ENCODE data around the gene B3GNT2.
A peak's percentile ranks its signal among the peaks of the same experiment; 100 is the strongest.

Gene B3GNT2

DNA sequence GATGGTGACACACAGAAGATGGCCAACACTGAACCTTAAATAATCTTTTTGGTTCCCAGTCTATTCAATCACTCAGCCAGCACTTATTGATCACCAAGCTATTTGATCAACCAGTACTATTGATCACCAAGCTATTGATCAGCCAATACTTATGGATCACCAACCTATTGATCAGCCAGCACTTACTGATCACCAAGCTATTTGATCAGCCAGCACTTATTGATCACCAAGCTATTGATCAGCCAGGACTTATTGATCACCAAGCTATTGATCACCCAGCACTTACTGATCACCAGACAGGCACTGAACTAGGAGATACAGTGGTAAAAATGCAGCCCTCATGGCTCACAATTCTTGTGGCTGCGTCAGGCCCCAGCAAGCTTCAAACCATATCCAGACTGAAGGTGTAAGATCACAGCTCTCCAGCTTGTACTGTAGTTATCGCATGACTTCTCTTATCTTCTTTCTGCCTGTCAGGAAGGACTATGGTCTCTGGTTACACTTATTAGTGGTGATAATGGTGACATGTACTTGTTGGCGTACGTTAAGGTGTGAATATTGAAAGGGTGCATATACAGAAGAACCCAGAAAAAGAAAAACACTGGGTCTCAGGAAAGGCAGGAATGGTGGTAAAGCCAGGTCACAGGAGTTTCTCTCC lies 18.4 kb upstream of the B3GNT2 start:
- DNase-seq: no peak
- Histone ChIP-seq H4K20me1 (ENCODE audit: insufficient read depth, low read length) (no peaks in the 10 kb centered on the region), H3K27me3 (ENCODE audit: insufficient read depth, low read length, poor library complexity) (no peaks in the 10 kb centered on the region), H3K4me1 (ENCODE audit: insufficient read depth, low read length) (peaks cover 3% of the 10 kb centered on the region; the same call in 1 of the 2 replicates), H3K36me3 (ENCODE audit: insufficient read depth, low read length) (no peaks in the 10 kb centered on the region), H3K9ac (ENCODE audit: low read depth, low read length) (no peak overlapping the region), H2AFZ (ENCODE audit: low read depth, low read length) (no peak overlapping the region), H3K4me3 (ENCODE audit: low read depth in 1 of 2, low read length in 2 of 2) (no peak overlapping the region), H3K4me2 (ENCODE audit: insufficient read depth, low read length) (no peak overlapping the region), H3K27ac (ENCODE audit: low read length) (no peak overlapping the region), H3K79me2 (ENCODE audit: insufficient read depth, low read length) (no peaks in the 10 kb centered on the region), H3K9me3 (ENCODE audit: insufficient read depth, low read length, severe bottlenecking) (no peaks in the 10 kb centered on the region)
- TF ChIP-seq, protein P1, sequence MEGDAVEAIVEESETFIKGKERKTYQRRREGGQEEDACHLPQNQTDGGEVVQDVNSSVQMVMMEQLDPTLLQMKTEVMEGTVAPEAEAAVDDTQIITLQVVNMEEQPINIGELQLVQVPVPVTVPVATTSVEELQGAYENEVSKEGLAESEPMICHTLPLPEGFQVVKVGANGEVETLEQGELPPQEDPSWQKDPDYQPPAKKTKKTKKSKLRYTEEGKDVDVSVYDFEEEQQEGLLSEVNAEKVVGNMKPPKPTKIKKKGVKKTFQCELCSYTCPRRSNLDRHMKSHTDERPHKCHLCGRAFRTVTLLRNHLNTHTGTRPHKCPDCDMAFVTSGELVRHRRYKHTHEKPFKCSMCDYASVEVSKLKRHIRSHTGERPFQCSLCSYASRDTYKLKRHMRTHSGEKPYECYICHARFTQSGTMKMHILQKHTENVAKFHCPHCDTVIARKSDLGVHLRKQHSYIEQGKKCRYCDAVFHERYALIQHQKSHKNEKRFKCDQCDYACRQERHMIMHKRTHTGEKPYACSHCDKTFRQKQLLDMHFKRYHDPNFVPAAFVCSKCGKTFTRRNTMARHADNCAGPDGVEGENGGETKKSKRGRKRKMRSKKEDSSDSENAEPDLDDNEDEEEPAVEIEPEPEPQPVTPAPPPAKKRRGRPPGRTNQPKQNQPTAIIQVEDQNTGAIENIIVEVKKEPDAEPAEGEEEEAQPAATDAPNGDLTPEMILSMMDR (IDR thresholded peaks at IDR 0.05; ENCODE audit: borderline replicate concordance, extremely low read depth, low read length, poor library complexity, severe bottlenecking): no peak
- no peak for TF ChIP-seq EZH2 (IDR thresholded peaks at IDR 0.05; ENCODE audit: borderline replicate concordance, low read depth, low read length, severe bottlenecking)
- no peak for ATAC-seq (ENCODE audit: insufficient read depth, low read depth)

DNA sequence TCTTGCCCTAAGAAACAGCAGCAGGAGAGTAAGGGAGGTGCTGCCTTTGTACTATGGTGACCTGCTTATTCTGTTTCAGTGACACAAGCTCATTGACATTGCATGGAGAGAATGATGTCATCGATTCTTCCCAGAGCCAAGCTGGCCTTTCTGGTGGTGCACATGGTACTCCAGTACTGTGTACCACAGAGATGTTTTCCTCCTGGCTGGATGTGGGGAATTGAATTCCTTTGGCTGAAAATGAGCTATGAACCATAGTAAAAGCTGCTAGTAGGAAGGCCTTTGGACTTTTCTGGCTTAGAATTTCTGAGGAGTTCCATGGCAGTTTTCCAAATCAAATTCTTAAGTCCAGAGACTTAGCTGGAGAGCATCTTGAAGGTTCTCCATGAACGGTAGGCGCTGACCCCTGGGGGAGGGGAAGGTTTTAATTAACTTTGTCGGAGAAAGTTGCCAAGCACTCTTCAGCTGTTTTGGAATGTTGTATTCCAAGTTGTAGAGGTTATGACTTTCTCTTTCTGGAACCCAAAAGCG lies 17.1 kb upstream of the B3GNT2 start:
- H3K79me2 ChIP-seq (ENCODE audit: insufficient read depth, low read length): no peaks in the 10 kb centered on the region
- TF ChIP-seq, protein P1 (IDR thresholded peaks at IDR 0.05; ENCODE audit: borderline replicate concordance, extremely low read depth, low read length, poor library complexity, severe bottlenecking): no peak
- no peak for TF ChIP-seq EZH2 (IDR thresholded peaks at IDR 0.05; ENCODE audit: borderline replicate concordance, low read depth, low read length, severe bottlenecking)
- no peaks in the 10 kb centered on the region for H3K9me3 ChIP-seq (ENCODE audit: insufficient read depth, low read length, severe bottlenecking)

DNA sequence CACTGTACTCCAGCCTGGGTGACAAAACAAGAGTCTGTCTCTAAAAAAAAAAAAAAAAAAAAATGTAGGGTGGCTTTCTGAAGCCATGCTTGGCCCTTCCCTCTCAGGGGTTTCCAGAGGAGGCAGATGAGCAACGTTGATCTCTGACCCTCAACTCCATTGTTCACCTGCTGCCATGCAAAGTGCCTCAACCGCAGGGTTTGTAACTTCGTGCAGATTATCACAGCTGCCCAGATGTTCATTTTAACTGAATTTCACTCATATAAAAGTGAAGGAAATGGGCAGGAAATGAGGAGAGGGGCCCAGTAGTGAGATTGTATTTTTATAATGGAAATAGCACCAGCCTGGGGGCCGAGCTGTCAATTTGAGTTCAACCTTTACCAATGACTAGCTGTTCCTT lies 14.9 kb upstream of the B3GNT2 start:
- Histone ChIP-seq H3K27me3 (ENCODE audit: insufficient read depth, low read length, poor library complexity) (no peaks in the 10 kb centered on the region), H2AFZ (ENCODE audit: low read depth, low read length) (no peak overlapping the region), H3K4me2 (ENCODE audit: insufficient read depth, low read length) (no peak overlapping the region), H3K4me3 (ENCODE audit: low read depth in 1 of 2, low read length in 2 of 2) (no peak overlapping the region), H3K27ac (ENCODE audit: low read length) (no peak overlapping the region), H3K36me3 (ENCODE audit: insufficient read depth, low read length) (no peaks in the 10 kb centered on the region), H3K9ac (ENCODE audit: low read depth, low read length) (no peak overlapping the region), H3K4me1 (ENCODE audit: insufficient read depth, low read length) (peaks cover 3% of the 10 kb centered on the region; the same call in 1 of the 2 replicates), H3K9me3 (ENCODE audit: insufficient read depth, low read length, severe bottlenecking) (no peaks in the 10 kb centered on the region), H3K79me2 (ENCODE audit: insufficient read depth, low read length) (no peaks in the 10 kb centered on the region), H4K20me1 (ENCODE audit: insufficient read depth, low read length) (no peaks in the 10 kb centered on the region)
- ATAC-seq (ENCODE audit: insufficient read depth, low read depth) (peak; percentile 77), DNase-seq (peak; percentile 61)
- TF ChIP-seq, protein P1 (IDR thresholded peaks at IDR 0.05; ENCODE audit: borderline replicate concordance, extremely low read depth, low read length, poor library complexity, severe bottlenecking): no peak
- TF ChIP-seq EZH2 (IDR thresholded peaks at IDR 0.05; ENCODE audit: borderline replicate concordance, low read depth, low read length, severe bottlenecking): no peak

More for the DNA sequence above, 17.1 kb upstream of the B3GNT2 start:
- no peaks in the 10 kb centered on the region for H3K27me3 ChIP-seq (ENCODE audit: insufficient read depth, low read length, poor library complexity)
- H2AFZ ChIP-seq (ENCODE audit: low read depth, low read length): no peak overlapping the region
- H4K20me1 ChIP-seq (ENCODE audit: insufficient read depth, low read length): no peaks in the 10 kb centered on the region
- H3K36me3 ChIP-seq (ENCODE audit: insufficient read depth, low read length): no peaks in the 10 kb centered on the region
- H3K4me1 ChIP-seq (ENCODE audit: insufficient read depth, low read length): peaks cover 3% of the 10 kb centered on the region; the same call in 1 of the 2 replicates
- H3K9ac ChIP-seq (ENCODE audit: low read depth, low read length): no peak overlapping the region
- no peak overlapping the region for H3K4me3 ChIP-seq (ENCODE audit: low read depth in 1 of 2, low read length in 2 of 2)
- no peak overlapping the region for H3K4me2 ChIP-seq (ENCODE audit: insufficient read depth, low read length)
- no peak for DNase-seq
- ATAC-seq (ENCODE audit: insufficient read depth, low read depth): no peak
- H3K27ac ChIP-seq (ENCODE audit: low read length): no peak overlapping the region

Measured in DND-41 (cell line).